ENCODE results near the gene IRF3.

DNA sequence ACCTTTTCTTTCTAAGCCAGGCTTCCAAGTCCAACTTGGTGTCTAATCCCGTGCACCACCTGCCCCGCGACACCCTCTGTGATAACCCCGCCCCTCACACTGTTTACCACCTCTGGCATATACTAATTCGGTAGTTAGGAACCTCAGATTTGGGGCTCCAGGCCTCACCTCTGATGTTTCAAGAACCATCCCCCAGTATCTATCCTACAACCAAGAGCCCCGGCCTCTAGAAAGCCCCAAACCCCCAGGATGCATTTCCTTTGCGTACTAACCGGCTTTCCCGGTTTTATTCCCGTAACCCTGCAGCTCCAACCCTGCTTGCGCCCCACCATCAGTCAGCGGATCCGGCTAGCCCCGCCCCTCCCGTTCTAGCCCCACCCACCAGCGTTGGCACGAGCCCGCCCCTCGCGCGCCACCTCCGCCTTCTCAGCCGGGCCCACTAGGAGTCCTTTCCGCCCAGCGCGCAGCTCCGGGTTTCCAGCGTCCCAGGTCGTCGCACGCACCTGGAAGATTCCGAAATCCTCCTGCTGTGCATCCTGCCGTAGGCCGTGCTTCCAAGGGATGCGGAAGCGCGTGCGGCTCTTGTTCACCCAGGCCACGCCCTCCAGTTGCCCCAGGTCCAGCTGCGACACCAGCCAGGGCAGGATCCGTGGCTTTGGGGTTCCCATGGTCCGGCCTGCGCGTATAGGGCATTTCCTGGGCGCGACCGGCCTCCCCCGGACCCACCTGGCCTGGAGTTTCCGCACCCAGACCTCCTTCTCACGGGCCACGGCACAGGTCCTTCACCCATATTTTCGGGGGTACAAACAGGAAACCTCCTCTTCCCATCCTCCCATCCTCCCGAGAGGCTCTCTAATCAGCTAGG lies 1.3 kb downstream of the IRF3 start:
- TF ChIP-seq TAF1 (IDR thresholded peaks at IDR 0.05; ENCODE audit: borderline replicate concordance, insufficient read depth, low read length) = peak; percentile 45; the same call in 1 of the 2 replicates
- TF ChIP-seq POLR2AphosphoS5 (IDR thresholded peaks at IDR 0.05; ENCODE audit: low read depth, low read length) = peak; percentile 83
- TF ChIP-seq SIN3A (IDR thresholded peaks at IDR 0.05; ENCODE audit: borderline replicate concordance, insufficient read depth, low read length) = no peak
- 0 out of 4 replicates have a peak, but pooled peaks of 1 of the 2 experiments have one; percentile 21 for TF ChIP-seq REST (IDR thresholded peaks at IDR 0.05; ENCODE audit: insufficient read depth in 1 of 2, low read depth in 2 of 2, low read length in 2 of 2)
